OCI-M2 (cell line): ENCODE measurements around the gene C1orf159.
"Not testable (repeated sequence)": the region's sequence is repeated elsewhere in the genome, so short reads cannot be mapped to it uniquely, and the experiment has no call there.

Experiments
- DNase-seq: peaks from one replicate; lab custom pipeline; 2025; ENCODE audit not compliant: unreplicated experiment; lab: John Stamatoyannopoulos, UW

C1orf159 gene

DNA sequence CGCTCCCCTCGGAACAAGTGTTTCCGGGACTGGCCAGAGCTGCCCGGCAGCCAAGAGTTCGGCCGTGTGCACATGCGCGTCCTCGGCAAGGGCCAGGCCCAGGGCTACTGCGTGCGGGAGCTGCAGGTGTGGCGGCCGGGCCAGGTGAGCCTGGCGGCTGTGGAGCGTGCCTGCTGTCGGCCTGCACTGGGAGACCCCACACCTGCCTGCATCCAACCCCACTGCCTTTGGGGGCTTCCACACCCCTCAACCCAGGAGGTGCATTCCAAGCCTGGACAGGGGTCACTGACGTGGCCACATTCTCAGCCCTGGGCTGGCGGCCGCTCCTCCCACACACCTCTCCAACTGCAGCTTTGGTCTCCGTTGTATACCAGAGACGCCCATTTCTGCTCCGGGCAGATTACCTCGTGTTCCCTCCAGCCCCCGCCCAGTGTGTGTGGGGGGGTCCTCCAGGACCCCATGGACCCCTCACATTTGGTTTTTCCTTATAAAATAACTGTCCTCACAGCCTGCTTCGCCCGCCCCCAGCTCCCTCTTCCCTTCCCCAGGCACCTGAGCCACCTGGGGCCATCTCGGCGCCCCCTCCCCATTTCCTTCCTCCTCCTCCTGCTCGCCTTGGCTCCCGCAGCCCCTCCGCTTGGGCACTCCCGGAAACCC lies 47.9 kb downstream of the C1orf159 start:
- no peak for DNase-seq

DNA sequence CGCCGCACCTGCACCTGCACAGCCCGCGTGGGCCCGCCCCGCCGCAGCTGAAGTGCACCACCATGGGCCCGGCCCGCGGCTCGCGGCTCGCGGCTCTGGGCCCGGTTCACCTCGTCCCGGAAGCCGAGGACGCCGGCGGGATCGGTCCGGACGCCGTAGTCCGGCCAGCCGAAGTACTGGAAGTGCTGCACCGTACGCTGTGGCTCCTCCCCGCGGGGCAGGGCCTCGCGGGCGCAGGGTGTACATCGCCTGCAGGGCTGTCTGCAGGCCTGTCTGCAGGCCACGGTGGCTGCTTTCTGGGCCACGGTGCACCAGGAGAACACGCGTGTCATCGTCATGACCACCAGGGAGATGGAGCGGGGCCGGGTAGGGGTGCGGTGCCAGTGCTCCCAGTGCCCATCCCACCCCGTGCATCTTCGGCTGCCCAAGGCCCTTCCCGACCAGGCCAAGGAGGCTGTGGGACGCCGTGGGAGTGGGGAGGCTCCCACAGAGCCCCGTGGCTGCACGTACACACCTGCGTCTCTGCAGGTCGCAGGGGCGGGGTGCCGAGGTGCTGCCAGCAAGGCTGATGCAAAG lies 48.5 kb downstream of the C1orf159 start:
- DNase-seq = no peak

- no peak for DNase-seq
These were observed 49.2 kb downstream of the C1orf159 start for GRCh38 chr1:1066403-1067283.

DNA sequence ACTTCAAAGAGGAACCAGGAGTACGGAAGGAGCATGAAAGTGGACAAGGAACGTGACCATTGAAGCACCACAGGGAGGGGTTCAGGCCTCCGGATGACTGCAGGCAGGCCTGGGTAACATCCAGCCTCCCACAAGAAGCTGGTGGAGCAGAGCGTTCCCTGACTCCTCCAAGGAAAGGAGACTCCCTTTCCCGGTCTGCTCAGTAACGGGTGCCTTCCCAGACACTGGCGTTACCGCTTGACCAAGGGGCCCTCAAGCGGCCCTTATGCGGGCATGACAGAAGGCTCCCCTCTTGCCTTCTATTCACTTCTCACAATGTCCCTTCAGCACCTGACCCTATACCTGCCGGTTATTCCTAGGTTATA lies 50.0 kb downstream of the C1orf159 start:
- not testable (repeated sequence) for DNase-seq

- no peak for DNase-seq
These were observed 50.5 kb downstream of the C1orf159 start for GRCh38 chr1:1065265-1065939.

DNA sequence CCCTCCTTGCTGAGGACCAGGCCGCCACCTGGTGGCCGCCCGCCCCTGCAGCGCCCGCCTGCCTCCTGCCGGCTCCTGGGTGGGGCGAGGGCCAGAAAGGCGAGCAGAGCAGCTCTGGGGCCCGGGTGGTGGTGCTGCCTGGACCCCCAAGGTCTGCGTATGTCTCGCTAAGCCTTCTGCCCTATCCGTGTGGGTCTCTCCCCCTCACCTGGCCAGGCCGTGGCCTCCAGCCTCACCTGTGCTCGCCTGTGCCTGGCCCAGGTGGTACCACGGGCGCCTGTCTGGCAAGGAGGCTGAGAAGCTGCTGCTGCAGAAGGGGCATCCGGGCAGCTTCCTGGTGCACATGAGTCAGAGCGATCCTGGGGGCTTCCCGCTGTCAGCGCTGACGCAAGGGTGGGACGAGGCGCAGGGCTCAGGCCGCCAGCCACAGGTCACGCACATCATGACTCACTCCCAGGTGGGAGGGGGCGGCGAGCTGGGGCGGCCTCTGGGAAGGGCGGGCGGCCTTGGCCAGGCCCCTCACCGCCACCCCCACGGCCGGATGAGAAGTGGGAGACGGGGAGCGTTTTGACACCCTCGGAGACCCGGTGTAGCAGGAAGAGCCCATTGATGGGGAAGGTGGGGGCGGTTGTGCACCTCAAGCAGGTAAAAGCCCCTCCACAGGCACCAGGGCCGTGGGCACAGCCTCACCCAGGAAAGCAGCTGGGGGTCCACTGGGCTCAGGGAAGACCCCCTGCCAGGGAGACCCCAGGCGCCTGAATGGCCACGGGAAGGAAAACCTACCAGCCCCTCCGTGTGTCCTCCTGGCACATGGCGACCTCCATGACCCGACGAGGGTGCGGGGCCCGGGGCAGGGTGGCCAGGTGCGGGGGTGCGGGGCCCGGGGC lies 51.7 kb downstream of the C1orf159 start:
- no peak for DNase-seq

DNA sequence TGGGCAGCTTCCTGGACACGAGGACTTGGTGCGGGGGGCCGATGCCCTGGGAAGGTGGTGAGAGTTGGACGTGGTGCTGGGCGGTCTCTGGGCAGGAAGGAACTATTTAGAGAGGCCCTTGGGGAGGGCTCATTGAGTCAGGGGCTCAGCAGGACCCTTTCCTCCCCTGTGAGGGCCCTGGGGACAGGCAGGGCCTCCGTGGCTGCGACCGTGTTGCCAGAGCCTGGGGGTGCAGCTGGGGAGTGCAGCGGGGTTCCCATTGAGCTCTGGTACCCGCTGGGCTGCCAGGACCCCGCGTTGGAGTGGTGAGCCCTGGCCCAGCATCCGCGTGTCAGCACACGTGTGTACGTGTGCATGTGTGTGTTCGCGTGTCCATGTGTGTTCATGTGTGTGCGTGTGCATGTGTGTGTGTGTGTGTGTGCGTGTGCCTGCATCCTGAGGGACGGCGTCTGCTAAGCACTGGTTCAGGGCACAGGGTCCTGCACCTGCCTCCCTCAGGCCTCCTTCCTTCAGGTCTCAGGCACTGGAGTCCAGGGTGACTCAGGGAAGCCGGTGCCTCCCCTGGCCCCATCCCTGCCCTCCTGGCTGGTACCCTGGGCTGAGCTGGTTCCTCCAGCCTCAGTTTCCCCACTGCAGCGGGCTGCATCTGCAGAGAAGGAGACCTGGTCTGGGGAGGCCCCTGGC lies 52.5 kb downstream of the C1orf159 start:
- no peak for DNase-seq

DNA sequence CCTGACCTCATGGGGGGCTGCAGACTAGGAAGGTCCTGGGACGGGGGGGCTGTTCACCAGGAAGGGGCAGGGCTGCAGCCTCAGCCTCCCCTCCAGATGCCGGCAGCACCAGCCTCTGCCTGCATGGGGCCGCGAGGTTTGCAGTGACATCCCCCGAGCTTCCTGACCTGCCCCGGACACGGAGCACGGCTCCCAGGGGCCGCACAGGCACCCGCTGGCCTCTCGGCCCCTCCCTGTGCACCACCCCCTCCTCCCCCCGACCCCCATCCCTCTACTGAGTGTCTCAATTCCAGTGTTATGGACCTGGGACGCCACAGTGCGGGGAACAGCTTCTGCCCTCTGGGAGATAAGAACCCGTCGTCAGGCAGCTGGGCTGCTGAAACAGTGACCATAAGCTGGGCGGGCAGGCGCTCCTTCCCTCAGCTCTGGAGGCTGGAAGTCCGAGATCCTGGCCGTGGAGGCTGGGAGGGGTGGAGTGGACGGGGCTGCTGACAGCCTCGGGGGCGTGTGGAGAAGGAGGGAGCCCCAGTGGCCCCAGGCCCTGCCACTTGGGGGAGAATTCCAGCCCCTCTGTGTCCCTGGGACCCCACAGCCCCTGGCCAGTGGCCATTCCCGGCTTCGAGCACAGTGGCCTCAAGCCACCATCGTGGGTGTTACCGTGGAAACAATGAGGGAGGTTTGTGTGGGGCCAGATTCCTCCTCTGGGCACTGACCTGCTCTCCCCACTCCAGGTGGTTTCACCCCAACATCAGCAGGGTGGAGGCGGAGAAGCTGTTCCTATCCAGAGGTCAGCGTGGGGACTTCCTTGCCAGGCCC lies 53.3 kb downstream of the C1orf159 start:
- no peak for DNase-seq

- DNase-seq = no peak
These were observed 54.1 kb downstream of the C1orf159 start for GRCh38 chr1:1061682-1062345.

DNA sequence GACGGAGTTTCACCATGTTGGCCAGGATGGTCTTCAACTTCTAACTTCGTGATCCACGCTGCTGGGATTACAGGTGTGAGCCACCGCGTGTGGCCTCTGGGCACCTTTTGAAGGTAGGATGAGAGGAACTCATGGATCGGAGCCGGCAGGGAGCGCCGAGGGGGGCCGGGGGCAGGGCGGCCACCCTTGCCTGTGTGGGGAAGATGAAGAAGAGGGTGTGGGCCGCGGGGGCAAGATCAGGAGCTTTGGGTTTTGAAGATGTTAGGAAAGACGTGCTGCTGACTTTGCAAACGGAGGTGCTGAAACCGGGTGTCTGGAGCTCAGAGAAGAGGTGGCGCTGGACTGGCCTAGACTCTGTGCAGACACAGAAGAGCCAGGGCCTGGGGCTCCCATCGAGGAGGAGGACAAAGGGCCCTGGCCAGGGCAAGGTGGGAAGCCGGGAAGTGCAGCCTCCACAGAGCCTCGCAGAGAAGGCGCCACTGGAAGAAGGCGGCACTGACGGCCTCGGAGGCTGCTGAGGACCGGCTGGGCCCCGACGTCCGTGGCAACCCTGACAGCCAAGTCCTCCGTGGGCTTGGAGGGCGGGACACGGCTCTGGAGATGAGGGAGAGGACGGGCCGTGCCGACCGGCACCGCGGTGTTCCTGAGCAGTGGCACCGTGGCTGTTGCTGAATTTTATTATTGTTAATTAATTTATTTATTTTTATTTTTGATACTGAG lies 55.4 kb downstream of the C1orf159 start:
- no peak for DNase-seq

- DNase-seq = no peak
These were observed 56.2 kb downstream of the C1orf159 start for GRCh38 chr1:1059494-1060280.

DNA sequence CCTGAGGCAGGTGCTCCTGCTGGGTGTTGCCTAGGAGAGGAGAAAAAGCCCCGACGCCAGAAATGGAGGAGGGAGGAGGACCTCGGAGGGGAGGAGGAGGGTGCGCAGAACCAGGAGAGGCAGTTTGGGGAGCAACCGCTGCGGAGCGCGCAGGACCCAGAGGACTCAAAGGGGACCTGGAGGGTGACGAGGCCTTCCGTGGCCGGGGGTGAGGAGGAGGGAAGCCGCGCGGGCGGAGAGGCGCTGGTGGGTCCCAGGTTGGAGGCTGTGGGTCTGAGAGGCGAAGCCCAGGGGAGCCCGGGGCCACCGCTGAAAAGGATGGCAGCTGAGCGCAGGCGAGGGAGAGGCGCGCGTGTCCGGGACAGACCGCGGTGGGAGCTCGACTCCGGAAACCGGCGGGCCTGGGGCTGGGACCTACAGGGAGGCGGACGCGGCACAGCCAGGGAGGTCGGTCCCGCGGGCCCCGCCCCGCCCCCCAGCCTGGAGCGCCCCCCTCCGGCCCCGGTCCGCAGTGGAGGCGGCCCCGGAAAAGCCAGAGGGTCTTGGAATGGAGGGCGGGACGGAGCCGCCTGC lies 56.9 kb downstream of the C1orf159 start:
- no peak for DNase-seq

- DNase-seq = no peak
These were observed 57.6 kb downstream of the C1orf159 start for GRCh38 chr1:1058088-1058905.

GRCh38 chr1:1057769-1058087 lies 58.2 kb downstream of the C1orf159 start:
- not testable (repeated sequence) for DNase-seq

DNA sequence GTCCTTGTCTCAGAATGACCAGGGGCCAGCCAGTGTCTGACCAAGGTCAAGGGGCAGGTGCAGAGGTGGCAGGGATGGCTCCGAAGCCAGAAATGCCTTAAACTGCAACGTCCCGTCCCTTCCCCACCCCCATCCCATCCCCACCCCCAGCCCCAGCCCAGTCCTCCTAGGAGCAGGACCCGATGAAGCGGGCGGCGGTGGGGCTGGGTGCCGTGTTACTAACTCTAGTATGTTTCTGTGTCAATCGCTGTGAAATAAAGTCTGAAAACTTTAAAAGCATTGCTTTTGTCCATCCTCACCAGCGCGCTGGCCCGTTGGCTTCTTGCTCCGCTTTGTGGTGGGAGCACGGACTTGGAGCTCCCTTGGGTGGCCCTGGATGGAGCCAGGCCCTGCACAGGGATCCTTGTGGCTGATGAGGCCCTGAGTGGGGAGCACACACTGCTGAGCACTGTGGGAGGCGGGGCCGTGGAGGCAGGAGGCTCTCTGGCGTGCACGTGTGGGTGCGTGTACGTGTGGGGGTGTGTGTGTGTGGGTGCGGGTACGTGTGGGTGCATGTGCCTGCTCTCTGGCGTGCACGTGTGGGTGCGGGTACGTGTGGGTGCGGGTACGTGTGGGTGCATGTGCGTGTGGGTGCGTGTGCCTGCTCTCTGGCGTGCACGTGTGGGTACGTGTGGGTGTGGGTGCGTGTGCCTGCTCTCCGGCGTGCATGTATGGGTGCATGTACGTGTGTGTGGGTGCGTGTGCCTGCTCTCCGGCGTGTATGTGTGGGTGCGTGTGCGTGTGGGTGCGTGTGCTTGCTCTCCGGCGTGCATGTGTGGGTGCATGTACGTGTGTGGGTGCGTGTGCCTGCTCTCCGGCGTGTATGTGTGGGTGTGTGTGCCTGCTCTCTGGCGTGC lies 59.8 kb downstream of the C1orf159 start:
- no peak for DNase-seq
